IMR-90 (cell line): Measurements from ENCODE around the gene WDR49. TPM values are rescaled to one million over a fixed set of nuclear protein-coding genes. Genes with fewer than 3 reads are reported as not detected.

Experiments used
- ATAC-seq: fragments of 200-7000 bp; cut with Tn5 transposase; 2 replicates; pipeline ENCODE4 v1.9.1; 2020; ENCODE audit warnings: low read depth, mild to moderate bottlenecking, moderate library complexity
- Bru-seq: library from RNA; stranded (reverse); fragments of 400-500 nt; gene quantifications from one replicate; lab custom pipeline; 2021; lab: Mats Ljungman, UMichigan
- BruChase-seq, 2 experiments: library from RNA; stranded (reverse); fragments of 400-500 nt; gene quantifications; one replicate each; lab custom pipeline; 2021; lab: Mats Ljungman, UMichigan
- BruUV-seq: library from RNA; stranded (reverse); fragments of 400-500 nt; replicated peaks from 2 replicates; lab custom pipeline; 2021; lab: Mats Ljungman, UMichigan
- CTCF ChIA-PET: fragments of 300-600 bp; formaldehyde crosslinking; extraction: SDS; loops from one replicate; lab custom pipeline; 2021; ENCODE audit warnings: antibody characterized with exemption; lab: Yijun Ruan, JAX
- POLR2A ChIA-PET: fragments of 300-600 bp; sonication (Branson Sonifier 250); formaldehyde crosslinking; loops from one replicate; lab custom pipeline; 2022; ENCODE audit warnings: antibody characterized with exemption; ENCODE audit not compliant: unreplicated experiment; lab: Charles Lee
- DNase-seq: peaks from one replicate; pipeline ENCODE4 v3.0.0; 2013
- H2AFZ ChIP-seq: replicated peaks from 2 replicates; pipeline ENCODE3; 2013; ENCODE audit warnings: low read length, mild to moderate bottlenecking; ENCODE audit not compliant: poor library complexity
- H2AK5ac ChIP-seq: 2 replicates; pipeline ENCODE4 v1.6.1; 2013; ENCODE audit warnings: low read depth, low read length, inconsistent platforms
- H2AK9ac ChIP-seq: replicated peaks from 2 replicates; pipeline ENCODE3; 2013; ENCODE audit warnings: mild to moderate bottlenecking, low read depth, low read length, moderate library complexity; ENCODE audit not compliant: poor library complexity
- H2BK120ac ChIP-seq: 2 replicates; pipeline ENCODE4 v1.6.1; 2013; ENCODE audit warnings: low read depth, low read length, inconsistent platforms
- H2BK15ac ChIP-seq: 3 replicates; pipeline ENCODE4 v1.6.1; 2013; ENCODE audit warnings: low read depth, low read length, inconsistent platforms
- H2BK20ac ChIP-seq: 2 replicates; pipeline ENCODE4 v1.6.1; 2013; ENCODE audit warnings: low read depth, mild to moderate bottlenecking, inconsistent platforms, low read length, moderate library complexity
- H2BK5ac ChIP-seq: 2 replicates; pipeline ENCODE4 v1.6.1; 2013; ENCODE audit warnings: mild to moderate bottlenecking, low read depth, low read length, inconsistent platforms; ENCODE audit not compliant: poor library complexity, severe bottlenecking
- H3K14ac ChIP-seq: replicated peaks from 2 replicates; pipeline ENCODE4 v1.6.1; 2013; ENCODE audit warnings: low read depth, low read length, inconsistent platforms
- H3K18ac ChIP-seq: 2 replicates; pipeline ENCODE4 v1.6.1; 2013; ENCODE audit warnings: low read depth, low read length, control low read depth
- H3K23ac ChIP-seq: 2 replicates; pipeline ENCODE4 v1.6.1; 2013; ENCODE audit warnings: low read depth, low read length, inconsistent platforms
- H3K27ac ChIP-seq: 2 replicates; pipeline ENCODE4 v1.5.1; 2013; ENCODE audit warnings: mild to moderate bottlenecking, control low read depth, low read length; ENCODE audit not compliant: insufficient read depth
- H3K27me3 ChIP-seq: 2 replicates; pipeline ENCODE4 v1.6.1; 2013; ENCODE audit warnings: low read length; ENCODE audit not compliant: control insufficient read depth, insufficient read depth
- H3K36me3 ChIP-seq: 2 replicates; pipeline ENCODE4 v1.6.1; 2013; ENCODE audit warnings: low read length, mixed read lengths; ENCODE audit not compliant: control insufficient read depth, insufficient read depth
- H3K4ac ChIP-seq: 2 replicates; pipeline ENCODE4 v1.6.1; 2013; ENCODE audit warnings: low read depth, low read length, inconsistent platforms
- H3K4me1 ChIP-seq: 2 replicates; pipeline ENCODE4 v1.6.1; 2013; ENCODE audit warnings: low read length, mixed read lengths; ENCODE audit not compliant: control insufficient read depth, insufficient read depth
- H3K4me2 ChIP-seq: 2 replicates; pipeline ENCODE4 v1.6.1; 2013; ENCODE audit warnings: low read depth, mild to moderate bottlenecking, control low read depth, low read length, moderate library complexity
- H3K4me3 ChIP-seq: 2 replicates; pipeline ENCODE4 v1.5.1; 2013; ENCODE audit warnings: low read depth, mild to moderate bottlenecking, control low read depth, low read length, moderate library complexity; ENCODE audit not compliant: insufficient read depth
- H3K56ac ChIP-seq: 2 replicates; pipeline ENCODE4 v1.6.1; 2013; ENCODE audit warnings: low read length, inconsistent platforms; ENCODE audit not compliant: insufficient read depth; ENCODE audit errors: extremely low read depth
- H3K79me1 ChIP-seq, 2 experiments: 2 replicates each; pipeline ENCODE4 v1.6.1; 2013; ENCODE audit warnings: low read length in 2 of 2, inconsistent platforms in 1 of 2, low read depth in 1 of 2
- H3K9ac ChIP-seq: 2 replicates; pipeline ENCODE4 v1.6.1; 2013; ENCODE audit warnings: low read depth, low read length, control low read depth
- H3K9me1 ChIP-seq: 2 replicates; pipeline ENCODE4 v1.6.1; 2013; ENCODE audit warnings: low read length, inconsistent platforms; ENCODE audit not compliant: insufficient read depth
- H3K9me3 ChIP-seq: 2 replicates; pipeline ENCODE4 v1.6.1; 2013; ENCODE audit warnings: low read length; ENCODE audit not compliant: control insufficient read depth, insufficient read depth
- H4K20me1 ChIP-seq: 2 replicates; pipeline ENCODE4 v1.6.1; 2013; ENCODE audit warnings: low read length, inconsistent platforms; ENCODE audit not compliant: insufficient read depth
- H4K5ac ChIP-seq: 2 replicates; pipeline ENCODE4 v1.6.1; 2013; ENCODE audit warnings: mild to moderate bottlenecking, low read depth, low read length, control low read depth
- H4K8ac ChIP-seq, 2 experiments: 2 replicates each; pipeline ENCODE4 v1.6.1; 2013; ENCODE audit warnings: low read depth in 2 of 2, low read length in 2 of 2, control low read depth in 1 of 2, inconsistent platforms in 1 of 2
- H4K91ac ChIP-seq: 2 replicates; pipeline ENCODE4 v1.6.1; 2013; ENCODE audit warnings: low read depth, low read length, inconsistent platforms; ENCODE audit not compliant: insufficient read depth
- RFX5 ChIP-seq: IDR thresholded peaks from 2 replicates; pipeline ENCODE4 v1.8.0; 2012; ENCODE audit warnings: low read depth, mild to moderate bottlenecking, low read length, moderate library complexity
- WGBS, 2 experiments: methylation state at CpG; one replicate each; pipeline versions ENCODE4 v1.1.5 to v1.1.7; 2013; ENCODE audit warnings: missing lambda C conversion rate in 2 of 2; ENCODE audit not compliant: insufficient read length in 1 of 2; ENCODE audit errors: extremely low coverage in 2 of 2; 5-methylcytosine and 5-hydroxymethylcytosine counted together
- dilution Hi-C: fragments of 300-500 bp; cut with HindIII; formaldehyde crosslinking; loops from one replicate; pipeline ENCODE4 v1.14.3; 2018; ENCODE audit warnings: low sequenced_read_pairs; ENCODE audit not compliant: unreplicated experiment
- in situ Hi-C: fragments of 300-500 bp; cut with MboI; formaldehyde crosslinking; loops from 3 replicates; pipeline ENCODE4 v1.14.3; 2019; ENCODE audit warnings: low sequenced_read_pairs, inconsistent platforms, mixed read lengths
- intact Hi-C: fragments of 100-400 bp; cut with micrococcal nuclease; formaldehyde crosslinking; loops from 2 replicates; pipeline ENCODE4 v1.10.0; 2022
- long read RNA-seq: library from polyadenylated mRNA; unstranded; transcript quantifications from one replicate; pipeline ENCODE4 v2.0.0, GENCODE V29; 2021; ENCODE audit not compliant: unreplicated experiment
- polyA plus RNA-seq, 3 experiments: library from polyadenylated mRNA; depleted of rRNA; stranded (reverse); fragments of >200 nt; gene quantifications; 2 replicates each; pipeline ENCODE4 v1.2.3, GENCODE V29; 2012; ENCODE audit warnings: low replicate concordance in 1 of 3
- total RNA-seq: library from RNA; depleted of rRNA; stranded (reverse); fragments of >200 nt; gene quantifications from 2 replicates; pipeline ENCODE4 v1.2.3, GENCODE V29; 2012; rRNA removed

Gene WDR49
- total RNA-seq (not detected in 2 replicates), polyA plus RNA-seq (2012; rRNA removed) (not detected in 2 replicates), Bru-seq, nascent RNA (percentile 7 among the genes with signal in this experiment), BruChase-seq, experiment 1, labeled RNA remaining after a 6-hour chase (percentile 8 among the genes with signal in this experiment), BruChase-seq, experiment 2, labeled RNA remaining after a 2-hour chase (percentile 12 among the genes with signal in this experiment)
- not detected in 2 replicates for polyA plus RNA-seq (2012; cell fraction: cytosol; rRNA removed)
- not detected in 2 replicates for polyA plus RNA-seq (2012; cell fraction: nucleus; rRNA removed; ENCODE audit: low replicate concordance)
- long read RNA-seq = 0 reads

GRCh38 chr3:167653760-167654159 lies at the start of gene WDR49:
Gene WDR49, minus strand, starts transcription at chr3:167653942. Its CDS starts 517 bp downstream, at chr3:167653425.
- dilution Hi-C loops = no loop called here
- H3K9ac ChIP-seq = no peak within 1 kb of the TSS
- intact Hi-C loops = no loop called here
- no peak within 1 kb of the TSS for H3K4ac ChIP-seq
- no peak for TF ChIP-seq RFX5
- H3K36me3 ChIP-seq = no peaks in the 10 kb centered on the region
- H4K20me1 ChIP-seq = no peaks in the 10 kb centered on the region
- ATAC-seq (no peak), DNase-seq (no peak)
- in situ Hi-C loops = no loop called here
- no peaks in the 10 kb centered on the region for H3K9me1 ChIP-seq
- H3K27me3 ChIP-seq = no peaks in the 10 kb centered on the region
- WGBS, 2 experiments = no CpG with 5 or more reads among the region's 1 CpG
- POLR2A ChIA-PET = no interaction called here
- BruUV-seq = no TSS peak
- H3K23ac ChIP-seq = no peak within 1 kb of the TSS
- no peak within 1 kb of the TSS for H3K14ac ChIP-seq
- no peak within 1 kb of the TSS for H3K4me2 ChIP-seq
- H2BK15ac ChIP-seq = no peak within 1 kb of the TSS
- no peak within 1 kb of the TSS for H2BK120ac ChIP-seq
- H2AK5ac ChIP-seq = no peak within 1 kb of the TSS
- no peak within 1 kb of the TSS for H3K18ac ChIP-seq
- no peak within 1 kb of the TSS for H2AK9ac ChIP-seq
- H3K27ac ChIP-seq = no peak within 1 kb of the TSS
- no peak within 1 kb of the TSS for H4K91ac ChIP-seq
- no peak within 1 kb of the TSS for H3K56ac ChIP-seq
- H2BK5ac ChIP-seq = no peak within 1 kb of the TSS
- CTCF ChIA-PET = no interaction called here
- H4K8ac ChIP-seq = no peak within 1 kb of the TSS
- no peaks in the 10 kb centered on the region for H3K79me1 ChIP-seq
- H3K4me1 ChIP-seq = no peaks in the 10 kb centered on the region
- H2BK20ac ChIP-seq = no peak within 1 kb of the TSS
- no peaks in the 10 kb centered on the region for H3K9me3 ChIP-seq
- H3K4me3 ChIP-seq = no peak within 1 kb of the TSS
- H4K5ac ChIP-seq = no peak within 1 kb of the TSS
- no peak within 1 kb of the TSS for H2AFZ ChIP-seq
